ENCODE data around the gene ADH1B.
"Not testable (repeated sequence)": the region's sequence is repeated elsewhere in the genome, so short reads cannot be mapped to it uniquely, and the experiment has no call there.

ADH1B gene

DNA sequence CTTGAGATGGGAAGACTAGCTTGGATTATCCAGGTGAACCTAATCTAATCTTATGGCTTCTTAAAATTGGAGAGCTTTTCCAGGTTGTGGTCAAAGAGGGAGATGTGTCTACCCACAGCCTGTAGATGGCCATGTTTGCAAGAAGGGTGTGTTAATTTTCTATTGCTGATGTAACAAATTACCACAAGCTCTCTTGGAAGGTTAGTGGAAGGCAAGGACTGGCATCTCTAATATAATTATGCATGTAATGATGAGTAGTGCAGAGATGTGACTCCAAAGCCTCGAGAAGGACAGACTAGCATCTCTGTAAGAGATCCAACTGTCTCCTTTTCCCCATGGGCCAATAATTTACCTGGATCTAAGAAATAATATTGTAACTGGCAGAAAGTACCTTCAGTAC is 3.2 kb upstream of the ADH1B start:
- no peak for DNase-seq (ENCODE audit: low read depth)

DNA sequence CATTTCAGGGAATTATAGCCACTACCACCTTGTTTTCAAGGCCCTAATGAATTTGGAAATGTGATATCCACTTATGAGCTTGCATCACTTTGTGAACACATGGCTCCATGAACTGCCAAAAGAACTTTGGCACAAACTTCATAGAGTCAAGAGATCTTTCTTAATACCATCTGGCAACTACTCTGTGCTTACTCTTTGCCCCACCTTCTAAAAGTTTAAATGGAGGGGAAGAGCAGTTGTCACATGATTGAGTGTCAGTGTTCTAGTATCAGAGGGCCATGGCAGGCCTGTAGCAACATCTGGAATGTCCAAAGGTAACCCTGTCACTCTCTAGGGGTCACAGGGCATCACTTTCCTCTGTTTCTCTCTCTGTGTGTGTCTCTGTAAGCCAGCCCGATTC is 2.6 kb upstream of the ADH1B start:
- peak; percentile 73 for DNase-seq (ENCODE audit: low read depth)

DNA sequence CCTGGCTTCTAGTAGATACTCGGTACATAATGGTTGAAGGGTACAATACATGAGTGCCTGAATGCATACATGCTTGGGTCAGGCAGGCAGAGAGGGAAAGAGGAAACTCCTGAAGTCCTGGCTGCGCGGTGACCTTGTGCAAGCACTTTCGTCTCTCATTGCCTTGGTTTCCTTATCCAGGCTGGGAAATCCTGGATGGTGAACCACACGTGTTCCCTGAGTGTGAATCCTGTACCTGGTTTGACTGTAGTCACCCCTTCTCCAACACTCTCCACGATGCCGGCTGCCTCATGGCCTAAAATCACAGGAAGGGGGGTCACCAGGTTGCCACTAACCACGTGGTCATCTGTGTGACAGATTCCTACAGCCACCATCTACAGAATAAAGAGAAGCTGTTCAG is 3.4 kb downstream of the ADH1B start:
- not testable (repeated sequence) for DNase-seq (ENCODE audit: low read depth)

DNA sequence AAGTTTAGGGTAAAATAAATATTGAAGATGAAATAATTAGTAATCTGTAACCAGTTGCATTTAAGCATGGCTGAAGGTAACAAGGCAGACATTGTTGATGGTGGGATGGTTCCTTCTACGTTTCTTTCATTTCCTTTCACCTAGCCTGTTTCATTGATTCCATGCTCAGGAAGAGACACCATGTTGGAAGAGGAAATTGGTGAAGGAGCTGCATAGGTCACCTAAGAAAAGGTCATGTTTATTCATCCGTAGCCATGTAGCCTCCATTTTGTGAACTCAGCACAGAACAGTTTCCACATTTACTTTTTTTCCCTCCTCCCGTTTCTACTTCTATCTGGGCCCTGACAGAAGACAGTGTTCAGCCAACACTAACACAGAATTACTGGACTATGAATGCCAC is 3.8 kb downstream of the ADH1B start:
- no peak for DNase-seq (ENCODE audit: low read depth)

DNA sequence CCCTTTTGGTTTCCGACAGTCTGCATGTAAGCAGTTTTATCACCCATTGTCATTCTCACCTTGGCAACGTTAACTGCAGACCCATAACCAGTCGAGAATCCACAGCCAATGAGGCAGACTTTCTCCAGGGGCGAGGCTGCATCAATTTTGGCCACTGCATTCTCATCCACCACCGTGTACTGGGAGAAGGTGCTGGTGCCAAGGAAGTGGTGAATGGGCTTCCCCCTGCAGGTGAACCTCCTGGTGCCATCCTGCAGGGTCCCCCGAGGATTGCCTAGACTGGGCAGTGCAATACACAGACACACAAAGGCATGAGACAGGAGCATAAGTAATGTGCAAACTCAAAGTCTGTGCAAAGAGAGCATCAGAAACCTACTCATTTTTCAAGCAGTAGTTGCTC is 5.4 kb downstream of the ADH1B start:
- no peak for DNase-seq (ENCODE audit: low read depth)

DNA sequence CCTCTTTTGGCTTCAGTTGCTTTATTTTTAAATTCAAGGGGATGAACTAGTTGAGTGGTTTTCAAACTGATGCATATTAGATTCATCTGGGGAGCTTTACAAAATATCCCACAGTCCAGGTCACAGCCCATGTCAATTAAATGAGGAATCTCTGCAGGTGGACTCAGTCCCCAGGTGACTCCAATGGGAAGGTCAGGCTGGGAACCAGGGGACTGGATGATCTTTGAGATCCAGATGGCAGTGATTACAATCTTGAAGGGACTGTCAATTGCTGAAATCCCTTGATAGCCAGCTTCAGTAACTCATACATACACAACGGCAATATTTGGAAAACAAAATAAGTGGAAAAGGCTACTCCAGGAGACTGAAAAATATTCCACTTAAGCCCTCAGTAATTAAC is 7.0 kb downstream of the ADH1B start:
- DNase-seq (ENCODE audit: low read depth): no peak

DNA sequence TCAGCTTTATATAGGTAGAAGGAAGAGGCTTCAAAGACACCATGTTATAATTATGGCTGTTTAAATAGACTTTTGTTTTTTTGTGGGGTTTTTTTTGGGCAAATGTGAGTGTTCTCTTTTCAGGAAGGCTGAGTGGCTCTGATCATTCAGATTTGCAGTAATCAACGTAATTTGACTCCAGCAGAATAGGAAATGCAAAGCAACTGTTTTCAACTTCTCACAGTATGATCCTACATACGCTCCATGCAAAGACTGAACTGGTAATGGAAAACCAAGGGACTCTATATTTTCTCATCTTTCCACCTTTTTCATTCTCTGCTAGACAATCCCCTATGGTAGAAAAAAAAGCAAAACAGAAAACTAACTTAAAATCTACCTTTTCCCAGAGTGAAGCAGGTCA is 10.8 kb downstream of the ADH1B start:
- DNase-seq (ENCODE audit: low read depth): no peak

DNA sequence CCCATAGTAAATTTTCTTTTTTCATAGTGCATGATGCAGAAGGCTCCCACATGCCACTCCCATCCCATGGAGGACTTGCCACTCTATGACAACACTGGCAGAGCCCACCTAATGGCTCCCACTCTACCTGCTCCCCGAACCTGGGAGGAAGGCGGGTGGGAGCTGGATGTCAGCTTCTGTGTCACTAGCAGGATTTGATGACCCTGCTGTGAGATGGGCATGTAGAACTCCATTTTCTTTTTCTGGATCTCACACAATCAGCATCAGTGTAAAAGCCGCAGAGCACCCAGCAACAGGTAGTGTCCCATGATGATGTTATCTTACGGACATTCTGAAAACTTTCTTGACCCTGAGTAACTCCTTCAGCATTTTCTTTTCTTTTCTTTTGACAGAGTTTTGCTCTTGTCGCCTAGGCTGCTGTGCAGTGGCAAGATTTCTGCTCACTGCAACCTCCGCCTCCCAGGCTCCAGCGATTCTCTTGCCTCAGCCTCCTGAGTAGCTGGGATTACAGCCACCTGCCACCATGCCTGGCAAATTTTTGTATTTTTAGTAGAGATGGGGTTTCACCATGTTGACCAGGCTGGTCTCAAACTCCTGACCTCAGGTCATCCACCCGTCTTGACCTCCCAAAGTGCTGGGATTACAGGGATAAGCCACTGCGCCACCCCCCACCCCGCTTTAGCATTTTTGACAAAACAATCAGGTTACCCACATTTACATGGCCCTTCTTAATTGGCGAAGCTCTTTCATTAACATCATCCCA is 15.4 kb downstream of the ADH1B start:
- no peak for DNase-seq (ENCODE audit: low read depth)

DNA sequence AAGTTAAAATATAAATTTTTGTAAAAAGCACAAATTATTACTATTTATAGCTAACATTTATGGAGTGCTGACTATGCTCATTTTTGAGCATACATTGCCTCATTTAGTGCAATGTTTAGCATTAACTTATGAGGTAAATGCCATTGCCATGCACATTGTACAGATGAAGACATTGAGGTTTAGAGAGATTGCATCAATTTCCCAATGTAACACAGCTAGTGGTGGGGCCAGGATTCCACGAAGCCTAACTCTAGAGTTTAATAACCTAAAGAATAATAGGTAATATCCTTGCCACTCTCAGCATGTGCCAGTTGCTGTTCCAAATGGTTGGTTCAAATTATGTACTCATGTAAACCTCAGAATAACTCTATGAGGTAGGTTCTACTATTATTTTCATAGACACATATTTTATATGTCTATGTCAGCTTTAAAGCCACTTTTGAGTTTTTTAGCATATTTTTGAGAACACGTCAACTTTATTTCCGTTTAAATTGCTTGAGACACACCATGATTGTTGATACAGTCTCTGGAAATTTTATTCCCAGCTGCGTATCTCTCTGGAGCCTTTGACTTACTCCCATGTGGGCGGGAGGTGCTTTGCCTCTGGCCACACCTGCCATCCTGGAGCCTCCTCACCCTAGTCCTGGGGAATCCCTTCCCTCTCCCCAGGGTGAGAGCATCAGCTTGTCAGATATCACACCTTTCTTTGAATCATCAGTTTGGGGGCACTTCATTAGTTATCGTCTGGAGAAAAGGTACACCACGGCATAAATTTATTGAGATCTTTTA is 19.6 kb downstream of the ADH1B start:
- DNase-seq (ENCODE audit: low read depth): peak; percentile 28

DNA sequence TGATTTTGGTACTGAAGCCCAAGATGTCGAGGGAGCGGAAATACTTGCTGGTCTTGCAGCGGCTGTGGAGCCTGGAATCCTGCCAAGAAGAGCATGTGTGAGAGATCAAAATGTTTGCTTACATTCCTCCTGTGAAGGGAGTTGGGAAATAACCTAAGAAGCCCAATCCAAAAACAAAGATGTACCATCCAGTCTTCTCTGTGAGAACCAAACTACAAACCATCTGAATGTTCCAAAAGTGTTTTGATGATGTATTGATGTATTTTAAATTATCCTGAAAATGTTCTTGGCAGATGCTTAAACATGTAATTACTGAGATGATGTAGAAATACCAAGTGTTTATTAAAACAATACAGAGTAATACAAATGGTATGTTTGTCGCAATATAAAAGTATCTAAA is 20.3 kb downstream of the ADH1B start:
- DNase-seq (ENCODE audit: low read depth): peak; percentile 97

DNA sequence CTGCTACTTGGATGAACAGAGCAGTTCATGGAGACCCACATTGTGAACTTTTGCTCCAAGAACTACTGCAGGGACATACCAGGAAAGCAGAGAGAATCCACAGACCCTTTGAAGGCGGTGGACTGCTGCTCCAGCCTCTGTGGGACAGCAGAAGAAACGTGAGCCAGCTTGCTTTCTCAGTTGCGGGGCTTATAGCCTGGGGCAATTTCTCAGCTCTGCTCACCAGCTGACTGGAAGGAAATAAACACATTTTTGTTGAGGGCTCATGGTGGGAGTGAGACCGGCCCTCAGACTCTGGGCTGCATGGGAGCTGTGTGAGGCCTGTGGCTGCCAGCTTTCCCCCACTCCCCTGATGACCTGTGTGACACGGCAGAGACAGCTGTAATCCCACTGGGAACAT is 27.8 kb downstream of the ADH1B start:
- DNase-seq (ENCODE audit: low read depth): no peak

DNA sequence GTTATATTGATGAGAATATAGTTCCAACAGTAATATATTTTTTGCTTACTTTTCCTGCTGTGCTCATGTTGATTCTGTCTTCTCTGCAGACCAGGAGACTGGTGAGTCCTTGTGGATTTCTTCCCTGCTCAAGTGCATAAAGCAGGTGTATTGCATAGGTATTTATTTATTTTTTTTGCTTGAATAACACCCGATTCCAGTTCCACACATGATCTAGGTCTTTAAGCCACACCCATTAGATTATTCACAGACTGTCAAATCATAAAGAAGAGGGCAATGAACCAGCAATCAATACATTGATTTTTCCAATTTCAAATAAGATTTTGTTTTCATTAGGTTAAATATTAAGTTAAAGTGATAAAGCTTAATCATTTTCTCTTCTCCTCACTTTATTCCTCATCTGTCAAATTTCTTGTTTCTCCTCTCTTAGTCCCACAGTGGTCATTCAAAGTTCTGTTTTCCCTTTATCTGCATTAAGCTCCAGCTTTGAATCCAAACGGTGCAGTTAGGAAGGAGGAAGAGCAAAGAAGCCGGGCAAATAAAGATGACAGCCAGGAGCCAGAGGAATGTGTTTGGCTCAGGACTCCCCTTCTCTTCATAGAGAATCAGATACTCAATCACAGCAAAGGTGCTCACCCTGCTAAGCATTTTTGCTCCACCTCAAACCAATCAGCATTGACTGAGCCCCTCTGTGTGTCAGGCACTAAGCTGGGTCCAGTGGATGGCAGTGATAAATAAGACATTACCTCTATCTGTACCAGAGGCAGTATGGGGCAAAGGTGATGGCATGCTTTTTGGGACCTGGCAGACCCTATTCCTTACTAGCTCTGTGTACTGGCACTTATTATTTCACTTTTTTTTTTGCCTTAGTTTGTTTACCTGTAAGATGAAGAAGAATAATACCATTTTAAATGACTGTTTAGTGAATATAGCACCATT is 30.1 kb downstream of the ADH1B start, which contains the start of gene ADH1A:
Gene ADH1A, minus strand, starts transcription at position 138 of the 939 bp plus-strand sequence. Its CDS starts 71 bp downstream, at position 67.
- no peak for DNase-seq (ENCODE audit: low read depth)

DNA sequence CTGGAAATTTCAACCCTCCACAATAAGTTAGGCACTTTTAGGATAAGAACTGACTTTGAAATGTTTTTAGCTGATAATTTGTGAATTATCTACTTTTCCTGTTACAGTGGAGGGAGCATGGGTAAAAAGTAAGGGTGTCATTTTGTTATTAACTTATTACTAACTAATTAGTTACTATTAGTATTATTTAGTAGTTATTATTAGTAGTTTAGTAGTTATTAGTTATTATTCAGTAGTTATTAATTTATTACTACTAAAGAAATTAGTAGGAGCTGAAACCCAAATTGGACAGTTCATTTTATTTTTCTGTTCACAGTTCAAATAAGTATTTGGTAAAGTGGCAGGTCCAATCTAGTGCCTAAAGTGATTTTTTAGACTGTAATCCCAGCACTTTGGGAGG is 35.8 kb downstream of the ADH1B start:
- DNase-seq (ENCODE audit: low read depth): no peak

DNA sequence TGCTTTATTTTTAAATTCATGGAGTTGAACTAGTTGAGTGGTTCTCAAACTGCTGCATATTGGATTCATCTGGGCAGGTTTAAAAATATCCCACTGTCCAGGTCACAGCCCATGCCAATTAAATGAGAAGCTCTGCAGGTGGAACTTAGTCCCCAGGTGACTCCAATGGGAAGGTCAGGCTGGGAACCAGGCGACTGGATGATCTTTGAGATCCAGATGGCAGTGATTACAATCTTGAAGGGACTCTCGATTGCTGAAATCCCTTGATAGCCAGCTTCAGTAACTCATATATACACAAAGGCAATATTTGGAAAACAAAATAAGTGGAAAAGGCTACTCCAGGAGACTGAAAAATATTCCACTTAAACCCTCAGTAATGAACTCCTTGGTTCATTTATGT is 38.5 kb downstream of the ADH1B start:
- no peak for DNase-seq (ENCODE audit: low read depth)

DNA sequence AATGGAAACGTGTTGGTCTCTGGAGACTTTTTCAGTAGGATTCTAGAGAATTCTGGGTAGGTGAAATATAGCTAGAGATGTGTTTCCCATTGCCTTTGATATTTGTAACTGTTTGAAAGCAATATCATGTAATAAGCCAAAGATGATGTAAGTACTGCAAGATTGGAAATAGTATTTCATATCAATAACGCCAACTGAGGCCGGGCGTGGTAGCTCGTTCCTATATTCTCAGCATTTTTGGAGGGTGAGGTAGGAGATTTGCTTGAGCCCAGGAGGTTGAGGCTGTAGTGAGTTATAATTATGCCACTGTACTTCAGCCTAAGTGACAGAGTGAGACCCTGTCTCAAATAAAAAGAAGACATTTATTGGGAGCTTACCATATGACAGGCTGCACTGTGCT is 39.9 kb downstream of the ADH1B start:
- no peak for DNase-seq (ENCODE audit: low read depth)

DNA sequence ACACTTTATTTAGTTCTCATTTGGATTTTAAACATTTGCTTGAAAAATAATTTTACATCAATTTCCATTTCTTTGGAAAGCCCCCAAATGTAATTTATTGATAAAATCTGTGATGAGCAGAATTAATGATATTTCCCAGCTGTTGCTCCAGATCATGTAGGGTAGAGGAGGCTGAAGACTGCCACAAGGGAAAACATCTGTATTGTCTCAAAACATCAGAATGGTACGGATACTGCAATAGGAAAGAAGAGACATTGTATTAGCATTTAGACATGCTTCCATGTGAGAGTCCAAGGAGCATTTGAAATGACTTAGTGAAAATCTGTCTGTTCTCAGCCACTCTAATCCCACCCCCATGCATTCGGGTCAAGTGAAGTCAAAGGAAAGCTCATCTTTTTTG is 44.8 kb downstream of the ADH1B start:
- DNase-seq (ENCODE audit: low read depth): no peak

DNA sequence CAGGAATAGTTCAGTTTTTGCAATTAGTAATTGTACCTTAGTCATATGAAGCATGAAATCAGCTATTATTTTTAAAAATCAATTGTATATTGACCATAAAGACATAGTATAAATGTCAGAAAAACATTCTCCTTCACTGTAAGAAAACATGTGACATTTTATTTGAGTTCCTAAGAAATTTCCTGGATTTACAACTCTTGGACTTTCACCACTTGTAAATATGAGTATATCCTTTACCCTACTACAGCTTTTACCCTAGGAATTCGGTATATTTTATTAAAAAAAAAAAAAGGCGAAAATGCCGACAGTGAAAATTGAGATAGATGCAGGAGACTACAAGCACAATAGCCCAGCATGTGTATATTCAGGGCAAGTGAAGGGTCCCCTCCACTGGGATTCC is 45.3 kb downstream of the ADH1B start:
- DNase-seq (ENCODE audit: low read depth): no peak

DNA sequence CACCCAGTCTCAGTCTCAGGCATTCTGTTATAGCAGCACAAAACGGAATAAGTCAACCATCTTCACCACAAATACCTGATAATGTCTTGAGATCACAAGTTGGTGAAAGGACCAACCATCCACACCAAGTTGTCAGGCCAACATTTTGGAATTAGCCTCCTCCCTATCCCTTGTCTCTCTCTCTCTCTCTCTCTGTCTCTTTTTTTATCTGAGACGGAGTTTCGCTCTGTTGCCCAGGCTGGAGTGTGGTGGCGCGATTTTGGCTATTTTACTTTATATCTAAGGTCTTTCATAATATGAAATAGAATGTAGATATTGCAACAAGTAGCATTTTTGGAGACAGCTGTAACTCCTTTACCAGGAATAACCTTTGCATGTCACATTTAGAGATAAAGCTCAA is 46.2 kb downstream of the ADH1B start:
- DNase-seq (ENCODE audit: low read depth): no peak

DNA sequence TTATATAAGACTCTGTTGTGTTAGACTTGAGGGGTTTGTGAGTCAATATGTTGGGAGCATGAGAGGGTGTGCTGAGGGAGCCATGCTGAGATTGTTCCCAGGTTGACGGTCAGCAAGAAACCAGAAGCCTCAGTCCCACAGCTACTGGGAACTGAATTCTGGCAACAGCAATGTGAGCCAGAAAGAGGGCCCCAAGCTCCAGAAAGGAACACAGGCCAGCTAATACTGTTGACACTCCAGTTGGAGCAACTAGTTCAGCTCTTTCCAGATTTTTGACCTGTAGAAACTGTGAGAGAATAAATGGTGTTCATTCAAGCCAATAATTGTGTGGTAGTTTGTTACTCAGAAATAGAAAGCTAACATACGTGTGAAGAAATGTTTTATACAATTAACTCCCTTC is 47.5 kb downstream of the ADH1B start:
- no peak for DNase-seq (ENCODE audit: low read depth)

DNA sequence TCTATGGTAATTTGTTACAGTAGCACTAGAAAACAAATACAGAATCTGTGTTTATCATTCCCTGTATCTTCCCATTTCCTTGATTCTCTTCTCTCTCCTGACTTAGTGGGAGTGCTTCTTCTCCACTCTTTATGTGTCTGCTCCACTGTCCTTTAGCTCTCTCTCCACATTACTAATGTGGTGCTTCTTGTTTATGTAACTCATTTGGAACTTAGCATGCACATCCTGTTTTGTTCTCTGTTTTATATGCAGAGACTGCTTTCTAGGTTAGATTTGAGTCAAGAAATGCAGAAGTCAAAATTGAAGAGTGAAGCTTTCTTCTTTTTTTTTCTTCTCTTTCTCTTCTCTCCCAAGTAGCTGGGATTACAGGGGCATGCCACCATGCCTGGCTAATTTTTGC is 56.3 kb downstream of the ADH1B start:
- DNase-seq (ENCODE audit: low read depth): no peak
